GM18499 (cell line): Measurements from ENCODE around the gene TUT4.

ENCODE experiments used
- ATAC-seq: cut with Tn5 transposase; IDR thresholded peaks from one replicate; pipeline ENCODE4 v1.9.1; 2021; ENCODE audit warnings: moderate number of reproducible peaks; ENCODE audit not compliant: insufficient read depth, unreplicated experiment

The TUT4 gene

GRCh38 chr1:52572387-52572786 is 19.5 kb upstream of the TUT4 start:
- no peak for ATAC-seq

- no peak for ATAC-seq
Measured at GRCh38 chr1:52571783-52572182, 18.9 kb upstream of the TUT4 start.

GRCh38 chr1:52569449-52570210 is 16.7 kb upstream of the TUT4 start:
- no peak for ATAC-seq

- no peak for ATAC-seq
Measured at GRCh38 chr1:52567943-52568342, 15.1 kb upstream of the TUT4 start.

GRCh38 chr1:52562766-52563165 is 9.9 kb upstream of the TUT4 start:
- ATAC-seq: no peak

- ATAC-seq: no peak
Measured at GRCh38 chr1:52559875-52560274, 7.0 kb upstream of the TUT4 start.

- ATAC-seq: no peak
Measured at GRCh38 chr1:52558941-52559340, 6.0 kb upstream of the TUT4 start.

GRCh38 chr1:52556641-52557360 is 3.9 kb upstream of the TUT4 start:
- no peak for ATAC-seq

- ATAC-seq: no peak
Measured at GRCh38 chr1:52554756-52555155, 1.9 kb upstream of the TUT4 start.

GRCh38 chr1:52554267-52554640 is 1.4 kb upstream of the TUT4 start:
- ATAC-seq: no peak

- no peak for ATAC-seq
Measured at GRCh38 chr1:52553362-52554266, 722 bp upstream of the TUT4 start.

- no peak for ATAC-seq
Measured at GRCh38 chr1:52552236-52552504, 722 bp downstream of the TUT4 start.

GRCh38 chr1:52551507-52552235 is 1.2 kb downstream of the TUT4 start:
- no peak for ATAC-seq

GRCh38 chr1:52550447-52550846 is 2.4 kb downstream of the TUT4 start:
- ATAC-seq: no peak

- ATAC-seq: no peak
Measured at GRCh38 chr1:52549267-52549666, 3.6 kb downstream of the TUT4 start.

GRCh38 chr1:52546852-52547251 is 6.0 kb downstream of the TUT4 start:
- no peak for ATAC-seq

- no peak for ATAC-seq
Measured at GRCh38 chr1:52544665-52545525, 8.0 kb downstream of the TUT4 start.

- ATAC-seq: no peak
Measured at GRCh38 chr1:52542085-52542688, 10.7 kb downstream of the TUT4 start.
